Measurements from ENCODE around the gene ABHD8. TPM values are rescaled to one million over a fixed set of nuclear protein-coding genes. Genes with fewer than 3 reads are reported as not detected.

Gene ABHD8
- total and polyA plus RNA-seq, 2 of the 13 experiments (the other 11 are each of a cell fraction or from before 2014, with no cell fraction given): 6.3 to 7.2 TPM

DNA sequence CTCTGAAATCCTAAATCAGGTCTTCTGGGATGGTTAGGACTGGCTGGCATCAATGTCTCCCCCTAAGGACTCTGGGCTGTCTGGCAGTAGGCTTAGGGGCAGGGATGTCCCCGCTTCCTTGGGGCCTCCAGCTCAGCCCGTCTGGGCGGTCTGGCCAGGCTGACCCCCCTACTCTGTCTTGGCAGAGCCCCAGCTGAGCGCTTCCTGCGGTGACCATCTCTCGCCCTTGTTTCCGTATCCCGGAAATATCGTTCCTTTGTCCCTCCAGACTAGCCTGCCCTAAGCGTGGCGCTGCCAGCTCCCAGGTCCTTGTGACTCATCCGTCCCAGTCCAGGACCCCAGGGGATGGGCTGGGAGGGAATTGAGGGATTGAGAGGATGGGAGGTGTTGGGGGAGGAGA is 45.5 kb upstream of the ABHD8 start:
- Histone ChIP-seq H4K20me1 (ENCODE audit: insufficient read depth, low read length) (no peaks in the 10 kb centered on the region), H3K27me3 (ENCODE audit: control insufficient read depth in 1 of 2, insufficient read depth in 2 of 2, low read length in 2 of 2) (peaks cover 1 to 28% of the 10 kb centered on the region in 2 experiments; a peak in 3 of 5 replicates), H2AFZ (ENCODE audit: low read length) (no peak overlapping the region), H3K4me1 (ENCODE audit: insufficient read depth, low read length) (peaks cover 19% of the 10 kb centered on the region; the same call in 1 of the 2 replicates), H3K79me2 (ENCODE audit: insufficient read depth, low read length) (no peaks in the 10 kb centered on the region), H3K4me3 (replicated peaks in 1 of 3; ENCODE audit: insufficient read depth in 1 of 3, low read depth in 2 of 3, low read length in 3 of 3) (no peak overlapping the region), H3K27ac (ENCODE audit: extremely low read length, insufficient read depth, low read length) (no peak overlapping the region), H3K9ac (ENCODE audit: insufficient read depth, low read depth, low read length) (no peak overlapping the region), H3K9me3 (ENCODE audit: low read length) (no peaks in the 10 kb centered on the region), H3K4me2 (ENCODE audit: low read depth, low read length) (peak overlapping the region; percentile 33; the same call in 1 of the 2 replicates), H3K36me3 (replicated peaks in 1 of 2; ENCODE audit: control insufficient read depth in 1 of 2, insufficient read depth in 2 of 2, low read length in 2 of 2) (no peaks in the 10 kb centered on the region)
- POLR2A ChIA-PET: interaction anchor here (1.6 kb wide), 1 partner anchor 11 kb away, joined by 5 read pairs; the partner anchor contains the start of gene GTPBP3
- 2% methylated on average over 7 of the region's 12 CpGs for WGBS (ENCODE audit: low lambda C conversion rate)
- peak; percentile 42 for DNase-seq (ENCODE audit: low spot score)
- ATAC-seq: peak; percentile 16; the same call in 1 of the 3 replicates
- in situ Hi-C loops (cut with HindIII; ENCODE audit: extremely low pct_ligation_motif_present, low pct_unique_long_range_greater_than_20kb) (loop anchor here (5.0 kb wide), 1 partner anchor 39 kb away; no protein-coding TSS in a partner anchor), intact Hi-C loops (cut with micrococcal nuclease; ENCODE audit: unreplicated experiment) (loop anchor here (10.0 kb wide), 1 partner anchor 116 kb away; the partner anchor contains the start of gene NXNL1)
- CTCF ChIA-PET (ENCODE audit: low intra/inter-chr PET ratio, low total read pairs): interaction anchor here (4.2 kb wide), 1 partner anchor 37 kb away, joined by 49 read pairs; no protein-coding TSS in a partner anchor
- no TSS peak for BruUV-seq (replicated peaks)
- no peak for FAIRE-seq
- no peak for TF ChIP-seq ZSCAN31 (CRISPR knock-in tag; IDR thresholded peaks at IDR 0.05; ENCODE audit: low read depth)
- no peak for TF ChIP-seq RFX5 (IDR thresholded peaks at IDR 0.05; ENCODE audit: low read depth, low read length)
- no peak for TF ChIP-seq ZNF33A (CRISPR knock-in tag; IDR thresholded peaks at IDR 0.05; ENCODE audit: borderline replicate concordance)
- no peak for TF ChIP-seq SOX6 (IDR thresholded peaks at IDR 0.05)
- 0 out of 2 replicates have a peak, but pooled peaks have one; percentile 10 for TF ChIP-seq SOX6 (CRISPR knock-in tag; IDR thresholded peaks at IDR 0.05)
- TF ChIP-seq MIER2 (CRISPR knock-in tag; IDR thresholded peaks at IDR 0.05): no peak
- TF ChIP-seq ZNF687 (CRISPR knock-in tag; IDR thresholded peaks at IDR 0.05): peak; percentile 32
- peak; percentile 81 for TF ChIP-seq FOSL2 (CRISPR knock-in tag; IDR thresholded peaks at IDR 0.05)
- TF ChIP-seq MZF1 (CRISPR knock-in tag; IDR thresholded peaks at IDR 0.05; ENCODE audit: borderline replicate concordance): no peak
- TF ChIP-seq GATA4 (IDR thresholded peaks at IDR 0.05; ENCODE audit: borderline replicate concordance, low read depth): no peak
- peak; percentile 69 for TF ChIP-seq ELF3 (CRISPR knock-in tag; IDR thresholded peaks at IDR 0.05)
- no peak for TF ChIP-seq ZNF547 (CRISPR knock-in tag; IDR thresholded peaks at IDR 0.05)
- no peak for TF ChIP-seq RBM39 (IDR thresholded peaks at IDR 0.05; ENCODE audit: low read depth, low read length, poor library complexity, severe bottlenecking)
- TF ChIP-seq MED1 (CRISPR knock-in tag; IDR thresholded peaks at IDR 0.05): no peak
- TF ChIP-seq PHF21A (CRISPR knock-in tag; IDR thresholded peaks at IDR 0.05): 0 out of 2 replicates have a peak, but pooled peaks have one; percentile 27
- TF ChIP-seq ETV5 (CRISPR knock-in tag; IDR thresholded peaks at IDR 0.05; ENCODE audit: borderline replicate concordance): peak; percentile 73; the same call in 1 of the 2 replicates
- no peak for TF ChIP-seq U2AF2 (IDR thresholded peaks at IDR 0.05; ENCODE audit: low read depth, low read length)
- TF ChIP-seq, protein P1, sequence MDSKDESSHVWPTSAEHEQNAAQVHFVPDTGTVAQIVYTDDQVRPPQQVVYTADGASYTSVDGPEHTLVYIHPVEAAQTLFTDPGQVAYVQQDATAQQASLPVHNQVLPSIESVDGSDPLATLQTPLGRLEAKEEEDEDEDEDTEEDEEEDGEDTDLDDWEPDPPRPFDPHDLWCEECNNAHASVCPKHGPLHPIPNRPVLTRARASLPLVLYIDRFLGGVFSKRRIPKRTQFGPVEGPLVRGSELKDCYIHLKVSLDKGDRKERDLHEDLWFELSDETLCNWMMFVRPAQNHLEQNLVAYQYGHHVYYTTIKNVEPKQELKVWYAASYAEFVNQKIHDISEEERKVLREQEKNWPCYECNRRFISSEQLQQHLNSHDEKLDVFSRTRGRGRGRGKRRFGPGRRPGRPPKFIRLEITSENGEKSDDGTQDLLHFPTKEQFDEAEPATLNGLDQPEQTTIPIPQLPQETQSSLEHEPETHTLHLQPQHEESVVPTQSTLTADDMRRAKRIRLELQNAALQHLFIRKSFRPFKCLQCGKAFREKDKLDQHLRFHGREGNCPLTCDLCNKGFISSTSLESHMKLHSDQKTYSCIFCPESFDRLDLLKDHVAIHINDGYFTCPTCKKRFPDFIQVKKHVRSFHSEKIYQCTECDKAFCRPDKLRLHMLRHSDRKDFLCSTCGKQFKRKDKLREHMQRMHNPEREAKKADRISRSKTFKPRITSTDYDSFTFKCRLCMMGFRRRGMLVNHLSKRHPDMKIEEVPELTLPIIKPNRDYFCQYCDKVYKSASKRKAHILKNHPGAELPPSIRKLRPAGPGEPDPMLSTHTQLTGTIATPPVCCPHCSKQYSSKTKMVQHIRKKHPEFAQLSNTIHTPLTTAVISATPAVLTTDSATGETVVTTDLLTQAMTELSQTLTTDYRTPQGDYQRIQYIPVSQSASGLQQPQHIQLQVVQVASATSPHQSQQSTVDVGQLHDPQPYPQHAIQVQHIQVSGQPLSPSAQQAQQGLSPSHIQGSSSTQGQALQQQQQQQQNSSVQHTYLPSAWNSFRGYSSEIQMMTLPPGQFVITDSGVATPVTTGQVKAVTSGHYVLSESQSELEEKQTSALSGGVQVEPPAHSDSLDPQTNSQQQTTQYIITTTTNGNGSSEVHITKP (CRISPR knock-in tag; IDR thresholded peaks at IDR 0.05; ENCODE audit: low read depth): peak; percentile 68; the same call in 1 of the 2 replicates
